GM12892 (cell line): ENCODE data around the gene ZNF367.

Source experiments
- POLR2A ChIP-seq: IDR thresholded peaks from 2 replicates; pipeline ENCODE4 v1.6.1; 2011; ENCODE audit warnings: low read depth, low read length, control low read depth
- POLR2AphosphoS5 ChIP-seq: IDR thresholded peaks from 2 replicates; pipeline ENCODE4 v1.6.1; 2011; ENCODE audit warnings: low read depth, low read length, control low read depth

DNA sequence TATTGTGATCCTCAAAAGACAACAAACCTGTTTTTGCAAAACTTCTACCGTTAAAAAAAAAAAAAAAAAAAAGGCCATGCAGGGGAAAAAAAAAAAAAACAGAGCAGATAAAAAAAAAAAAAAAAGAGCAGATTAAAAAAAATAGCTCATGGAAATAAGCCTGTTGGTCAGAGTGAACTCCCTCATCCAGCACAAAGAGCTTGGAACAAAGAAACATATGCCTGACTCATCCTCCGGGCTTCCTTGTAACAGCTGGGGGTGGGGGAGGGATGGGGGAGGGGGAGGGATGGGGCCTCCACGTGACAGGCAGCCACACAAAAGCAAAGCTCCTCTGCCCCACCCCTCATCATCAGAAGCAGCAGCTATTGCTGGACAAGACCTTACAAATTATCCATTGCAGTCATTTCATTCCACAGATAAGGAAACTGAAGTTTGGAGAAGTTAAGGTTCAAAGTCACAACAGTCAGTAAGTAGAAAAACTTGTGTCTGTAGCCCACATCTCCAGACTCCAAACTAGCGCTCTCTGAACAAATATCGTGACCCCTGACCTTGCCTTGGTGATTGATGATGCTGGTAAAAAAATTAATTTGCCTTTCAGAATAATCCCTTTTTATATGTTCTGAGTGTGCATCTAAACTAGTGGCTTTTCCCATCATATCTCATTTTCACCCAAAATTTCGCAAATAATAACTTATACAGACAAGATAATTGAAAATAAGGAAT lies 73.6 kb downstream of the ZNF367 start:
- no peak for TF ChIP-seq POLR2A
- TF ChIP-seq POLR2AphosphoS5 = no peak
